ENCODE results near the gene SMTNL2. TPM values are rescaled to one million over a fixed set of nuclear protein-coding genes. Genes with fewer than 3 reads are reported as not detected.
"Not testable (repeated sequence)": the region's sequence is repeated elsewhere in the genome, so short reads cannot be mapped to it uniquely, and the experiment has no call there.

SMTNL2 gene
- total RNA-seq, 1 experiment from 2014 or later, result 39.3 TPM

DNA sequence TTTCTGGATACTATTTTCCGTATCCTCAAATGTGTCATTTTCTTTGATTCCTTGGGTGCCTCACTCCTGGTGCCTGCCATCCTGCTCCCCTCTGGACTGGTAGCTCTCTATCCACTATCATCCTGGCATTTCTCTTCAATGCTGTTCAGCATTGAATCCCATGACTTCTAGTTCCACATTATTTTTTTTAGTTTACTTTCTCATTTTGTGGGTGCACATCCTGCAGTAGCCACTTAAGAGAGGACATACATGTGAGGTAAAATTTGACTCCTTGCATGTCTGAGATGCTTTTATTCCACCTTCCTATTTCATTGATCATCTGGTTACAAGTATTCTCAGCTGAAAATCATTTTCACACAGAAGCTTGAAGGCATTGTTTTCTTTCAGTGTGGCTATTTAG is 38.0 kb downstream of the SMTNL2 start:
- POLR2A ChIA-PET, result interaction anchor here (0.9 kb wide), 1 partner anchor 12 kb away, joined by 3 read pairs; no protein-coding TSS in a partner anchor
- Histone ChIP-seq H3K9me3 (no peaks in the 10 kb centered on the region), H3K4me3 (ENCODE audit: low read depth, low read length) (no peak overlapping the region), H3K4me1 (no peaks in the 10 kb centered on the region), H3K36me3 (ENCODE audit: control insufficient read depth, insufficient read depth, low read length) (no peaks in the 10 kb centered on the region), H3K27me3 (replicated peaks; ENCODE audit: control insufficient read depth, insufficient read depth, low read length) (no peaks in the 10 kb centered on the region)
- Mint-ChIP-seq H3K27ac (ENCODE audit: unreplicated experiment) (no peak overlapping the region), H3K36me3 (ENCODE audit: insufficient read depth, unreplicated experiment) (peaks cover 19% of the 10 kb centered on the region), H3K9me3 (ENCODE audit: unreplicated experiment) (no peaks in the 10 kb centered on the region), H3K4me1 (ENCODE audit: low read depth, unreplicated experiment) (peaks cover 5% of the 10 kb centered on the region), H3K27me3 (ENCODE audit: insufficient read depth, unreplicated experiment) (no peaks in the 10 kb centered on the region), H3K4me3 (ENCODE audit: unreplicated experiment) (no peak overlapping the region)
- BruUV-seq (replicated peaks), result no TSS peak
- intact Hi-C loops (cut with micrococcal nuclease; ENCODE audit: unreplicated experiment), result no loop called here
- CTCF ChIA-PET, result no interaction called here
- TF ChIP-seq, protein P1, sequence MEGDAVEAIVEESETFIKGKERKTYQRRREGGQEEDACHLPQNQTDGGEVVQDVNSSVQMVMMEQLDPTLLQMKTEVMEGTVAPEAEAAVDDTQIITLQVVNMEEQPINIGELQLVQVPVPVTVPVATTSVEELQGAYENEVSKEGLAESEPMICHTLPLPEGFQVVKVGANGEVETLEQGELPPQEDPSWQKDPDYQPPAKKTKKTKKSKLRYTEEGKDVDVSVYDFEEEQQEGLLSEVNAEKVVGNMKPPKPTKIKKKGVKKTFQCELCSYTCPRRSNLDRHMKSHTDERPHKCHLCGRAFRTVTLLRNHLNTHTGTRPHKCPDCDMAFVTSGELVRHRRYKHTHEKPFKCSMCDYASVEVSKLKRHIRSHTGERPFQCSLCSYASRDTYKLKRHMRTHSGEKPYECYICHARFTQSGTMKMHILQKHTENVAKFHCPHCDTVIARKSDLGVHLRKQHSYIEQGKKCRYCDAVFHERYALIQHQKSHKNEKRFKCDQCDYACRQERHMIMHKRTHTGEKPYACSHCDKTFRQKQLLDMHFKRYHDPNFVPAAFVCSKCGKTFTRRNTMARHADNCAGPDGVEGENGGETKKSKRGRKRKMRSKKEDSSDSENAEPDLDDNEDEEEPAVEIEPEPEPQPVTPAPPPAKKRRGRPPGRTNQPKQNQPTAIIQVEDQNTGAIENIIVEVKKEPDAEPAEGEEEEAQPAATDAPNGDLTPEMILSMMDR (IDR thresholded peaks at IDR 0.05; ENCODE audit: insufficient read depth in 1 of 2, low read depth in 1 of 2, low read length in 1 of 2, severe bottlenecking in 1 of 2, unreplicated experiment in 1 of 2), result no peak
- no peak for DNase-seq

DNA sequence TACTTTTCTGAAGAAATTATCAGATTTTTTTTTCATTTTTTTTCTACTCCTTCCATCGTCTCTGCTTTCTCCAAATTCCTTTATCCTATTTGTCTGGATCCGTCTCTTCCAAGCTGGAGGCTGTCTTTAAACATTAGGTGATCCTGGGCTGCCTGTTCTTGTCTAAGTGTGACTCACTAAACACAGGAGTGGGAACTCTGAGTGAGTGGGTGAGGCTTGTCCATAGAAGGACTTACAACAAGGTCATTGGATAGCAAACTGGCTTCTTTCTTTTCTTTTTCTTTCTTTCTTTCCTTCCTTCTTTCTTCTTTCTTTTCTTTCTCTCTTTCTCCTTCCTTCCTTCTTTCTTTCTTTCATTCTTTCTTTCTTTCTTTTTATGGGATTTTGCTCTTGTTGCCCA is 38.9 kb downstream of the SMTNL2 start:
- Mint-ChIP-seq H3K4me1 (ENCODE audit: low read depth, unreplicated experiment) (peaks cover 5% of the 10 kb centered on the region), H3K9me3 (ENCODE audit: unreplicated experiment) (no peaks in the 10 kb centered on the region), H3K36me3 (ENCODE audit: insufficient read depth, unreplicated experiment) (peaks cover 14% of the 10 kb centered on the region), H3K4me3 (ENCODE audit: unreplicated experiment) (no peak overlapping the region), H3K27ac (ENCODE audit: unreplicated experiment) (no peak overlapping the region), H3K27me3 (ENCODE audit: insufficient read depth, unreplicated experiment) (no peaks in the 10 kb centered on the region)
- Histone ChIP-seq H3K9me3 (no peaks in the 10 kb centered on the region), H3K27me3 (replicated peaks; ENCODE audit: control insufficient read depth, insufficient read depth, low read length) (no peaks in the 10 kb centered on the region), H3K36me3 (ENCODE audit: control insufficient read depth, insufficient read depth, low read length) (no peaks in the 10 kb centered on the region), H3K4me1 (no peaks in the 10 kb centered on the region), H3K4me3 (ENCODE audit: low read depth, low read length) (no peak overlapping the region)
- TF ChIP-seq, protein P1 (IDR thresholded peaks at IDR 0.05; ENCODE audit: insufficient read depth in 1 of 2, low read depth in 1 of 2, low read length in 1 of 2, severe bottlenecking in 1 of 2, unreplicated experiment in 1 of 2), result no peak
- no TSS peak for BruUV-seq (replicated peaks)
- POLR2A ChIA-PET, result no interaction called here
- CTCF ChIA-PET, result interaction anchor here (2.8 kb wide), 1 partner anchor 56 kb away, joined by 22 read pairs; no protein-coding TSS in a partner anchor
- intact Hi-C loops (cut with micrococcal nuclease; ENCODE audit: unreplicated experiment), result no loop called here
- DNase-seq, result no peak

DNA sequence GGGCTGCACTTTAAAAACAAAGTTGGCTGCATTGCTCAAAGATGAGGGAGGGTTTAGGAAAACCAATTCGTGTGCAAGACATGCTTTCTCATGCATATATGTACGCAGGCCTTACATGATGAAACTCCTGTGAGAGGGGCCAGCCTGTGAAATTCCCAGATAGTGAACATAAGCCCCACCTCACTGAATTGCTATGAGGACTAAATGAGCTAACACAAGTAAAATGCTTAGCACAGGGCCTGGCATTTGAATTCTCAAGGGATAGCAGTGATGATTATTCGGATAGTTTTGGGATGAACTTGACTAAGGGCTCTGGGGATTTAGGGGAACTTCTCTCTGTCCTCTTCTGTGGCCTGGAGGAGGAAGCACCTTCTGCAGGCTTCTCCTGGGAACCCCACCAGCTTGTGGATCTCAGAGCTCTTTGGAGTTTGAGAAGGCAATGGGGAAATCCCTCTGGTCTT is 40.2 kb downstream of the SMTNL2 start:
- H3K27me3 Mint-ChIP-seq (ENCODE audit: insufficient read depth, unreplicated experiment); H3K9me3 ChIP-seq; intact Hi-C loops (cut with micrococcal nuclease; ENCODE audit: unreplicated experiment); DNase-seq; H3K4me1 ChIP-seq; H3K4me1 Mint-ChIP-seq (ENCODE audit: low read depth, unreplicated experiment); H3K27ac Mint-ChIP-seq (ENCODE audit: unreplicated experiment); POLR2A ChIA-PET; H3K4me3 ChIP-seq (ENCODE audit: low read depth, low read length); H3K4me3 Mint-ChIP-seq (ENCODE audit: unreplicated experiment); H3K36me3 ChIP-seq (ENCODE audit: control insufficient read depth, insufficient read depth, low read length); H3K9me3 Mint-ChIP-seq (ENCODE audit: unreplicated experiment); BruUV-seq (replicated peaks); H3K27me3 ChIP-seq (replicated peaks; ENCODE audit: control insufficient read depth, insufficient read depth, low read length): not testable (repeated sequence)
- H3K36me3 Mint-ChIP-seq (ENCODE audit: insufficient read depth, unreplicated experiment), result peaks cover 12% of the 10 kb centered on the region
- CTCF ChIA-PET, result interaction anchor here (0.9 to 2.8 kb wide), 3 partner anchors 40 to 58 kb away, joined by 3 to 22 read pairs (median 3); partner anchors contain the start of gene SMTNL2
